H1 (cell line): Measurements from ENCODE around the gene CHPF.

Source experiments
- CHD2 ChIP-seq: IDR thresholded peaks from 2 replicates; pipeline ENCODE4 v1.6.1; 2012; ENCODE audit warnings: low read length, improper control_type of control experiment
- EP300 ChIP-seq, 2 experiments: IDR thresholded peaks; 1 replicate in 1 of 2; 2 replicates in 1 of 2; pipeline ENCODE4 v1.6.1; 2011 to 2012; ENCODE audit warnings: low read depth in 2 of 2, low read length in 2 of 2, mild to moderate bottlenecking in 2 of 2, borderline replicate concordance in 1 of 2, inconsistent platforms in 1 of 2, moderate library complexity in 1 of 2
- MAFK ChIP-seq: IDR thresholded peaks from 2 replicates; pipeline ENCODE4 v1.6.1; 2012; ENCODE audit warnings: low read depth, mild to moderate bottlenecking, improper control_type of control experiment, low read length
- POLR2A ChIP-seq, 2 experiments: IDR thresholded peaks; 1 replicate in 1 of 2; 2 replicates in 1 of 2; pipeline ENCODE4 v1.6.1; 2011; ENCODE audit warnings: low read depth in 2 of 2, low read length in 2 of 2, mild to moderate bottlenecking in 2 of 2; ENCODE audit errors: control extremely low read depth in 1 of 2
- TCF12 ChIP-seq: IDR thresholded peaks from 2 replicates; pipeline ENCODE4 v1.6.1; 2011; ENCODE audit warnings: low read depth, mild to moderate bottlenecking, low read length
- TEAD4 ChIP-seq: IDR thresholded peaks from 2 replicates; pipeline ENCODE4 v1.6.1; 2012; ENCODE audit warnings: low read depth, low read length, inconsistent platforms, mixed read lengths
- USF2 ChIP-seq: IDR thresholded peaks from 2 replicates; pipeline ENCODE4 v1.6.1; 2011; ENCODE audit warnings: low read length, improper control_type of control experiment
- TF ChIP-seq, protein P1 (sequence below): IDR thresholded peaks from 2 replicates; pipeline ENCODE4 v1.6.1; 2012; ENCODE audit warnings: low read length, inconsistent platforms
- TF ChIP-seq, protein P2 (sequence below), 3 experiments: IDR thresholded peaks; 1 replicate in 2 of 3; 2 replicates in 1 of 3; pipeline versions ENCODE4 v1.5.1 to v1.6.1; 2011; ENCODE audit warnings: low read length in 3 of 3, mild to moderate bottlenecking in 3 of 3, inconsistent platforms in 2 of 3, low read depth in 1 of 3, moderate library complexity in 1 of 3; ENCODE audit not compliant: insufficient read depth in 1 of 3; ENCODE audit errors: control extremely low read depth in 1 of 3
- TF ChIP-seq, protein P3 (sequence below): IDR thresholded peaks from 2 replicates; pipeline ENCODE4 v1.6.1; 2012; ENCODE audit warnings: inconsistent platforms

DNA sequence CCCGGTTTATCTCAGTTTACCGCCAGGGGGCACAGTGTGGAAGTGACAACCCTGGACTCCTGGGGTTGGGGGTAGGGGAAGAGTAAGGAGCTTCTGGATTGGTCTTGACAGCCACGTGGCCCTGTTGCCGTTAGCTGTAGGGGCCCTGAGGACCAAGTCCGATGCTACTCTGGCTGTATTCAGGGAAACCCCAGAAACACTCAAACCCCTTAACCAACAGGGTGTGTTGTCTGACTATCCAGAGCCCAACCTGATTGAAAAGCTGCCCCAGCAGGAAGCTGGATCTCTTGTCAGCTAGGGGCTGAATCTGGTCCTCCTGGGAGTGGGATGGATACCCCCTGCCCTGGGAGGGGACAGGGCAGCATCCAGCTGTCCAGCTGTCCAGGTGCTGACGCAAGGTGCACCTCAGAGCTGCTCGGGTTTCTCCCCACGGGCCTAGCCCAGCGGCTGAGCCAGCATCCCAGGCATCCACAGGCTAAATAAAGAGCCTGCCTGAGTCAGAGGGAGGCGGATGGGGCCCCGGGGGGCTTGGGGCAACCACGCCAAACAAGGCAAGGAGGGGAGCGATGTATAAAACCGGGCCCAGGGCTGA lies 48.0 kb downstream of the CHPF start:
- TF ChIP-seq POLR2A (IDR thresholded peaks at IDR 0.05; ENCODE audit: control extremely low read depth in 1 of 2, low read depth in 2 of 2, low read length in 2 of 2) (no peak), CHD2 (no peak), TCF12 (no peak), MAFK (no peak), EP300 (IDR thresholded peaks at IDR 0.05; ENCODE audit: borderline replicate concordance in 1 of 2, low read depth in 2 of 2, low read length in 2 of 2) (no peak), USF2 (peak; percentile 85), TEAD4 (no peak)
- TF ChIP-seq, protein P1, sequence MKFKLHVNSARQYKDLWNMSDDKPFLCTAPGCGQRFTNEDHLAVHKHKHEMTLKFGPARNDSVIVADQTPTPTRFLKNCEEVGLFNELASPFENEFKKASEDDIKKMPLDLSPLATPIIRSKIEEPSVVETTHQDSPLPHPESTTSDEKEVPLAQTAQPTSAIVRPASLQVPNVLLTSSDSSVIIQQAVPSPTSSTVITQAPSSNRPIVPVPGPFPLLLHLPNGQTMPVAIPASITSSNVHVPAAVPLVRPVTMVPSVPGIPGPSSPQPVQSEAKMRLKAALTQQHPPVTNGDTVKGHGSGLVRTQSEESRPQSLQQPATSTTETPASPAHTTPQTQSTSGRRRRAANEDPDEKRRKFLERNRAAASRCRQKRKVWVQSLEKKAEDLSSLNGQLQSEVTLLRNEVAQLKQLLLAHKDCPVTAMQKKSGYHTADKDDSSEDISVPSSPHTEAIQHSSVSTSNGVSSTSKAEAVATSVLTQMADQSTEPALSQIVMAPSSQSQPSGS = no peak
- TF ChIP-seq, protein P2, sequence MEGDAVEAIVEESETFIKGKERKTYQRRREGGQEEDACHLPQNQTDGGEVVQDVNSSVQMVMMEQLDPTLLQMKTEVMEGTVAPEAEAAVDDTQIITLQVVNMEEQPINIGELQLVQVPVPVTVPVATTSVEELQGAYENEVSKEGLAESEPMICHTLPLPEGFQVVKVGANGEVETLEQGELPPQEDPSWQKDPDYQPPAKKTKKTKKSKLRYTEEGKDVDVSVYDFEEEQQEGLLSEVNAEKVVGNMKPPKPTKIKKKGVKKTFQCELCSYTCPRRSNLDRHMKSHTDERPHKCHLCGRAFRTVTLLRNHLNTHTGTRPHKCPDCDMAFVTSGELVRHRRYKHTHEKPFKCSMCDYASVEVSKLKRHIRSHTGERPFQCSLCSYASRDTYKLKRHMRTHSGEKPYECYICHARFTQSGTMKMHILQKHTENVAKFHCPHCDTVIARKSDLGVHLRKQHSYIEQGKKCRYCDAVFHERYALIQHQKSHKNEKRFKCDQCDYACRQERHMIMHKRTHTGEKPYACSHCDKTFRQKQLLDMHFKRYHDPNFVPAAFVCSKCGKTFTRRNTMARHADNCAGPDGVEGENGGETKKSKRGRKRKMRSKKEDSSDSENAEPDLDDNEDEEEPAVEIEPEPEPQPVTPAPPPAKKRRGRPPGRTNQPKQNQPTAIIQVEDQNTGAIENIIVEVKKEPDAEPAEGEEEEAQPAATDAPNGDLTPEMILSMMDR (IDR thresholded peaks at IDR 0.05; ENCODE audit: control extremely low read depth in 1 of 3, insufficient read depth in 1 of 3, low read depth in 1 of 3, low read length in 3 of 3) = peak in 2 of 3 experiments; percentile 75 to 76; a peak in 3 of 4 replicates
- TF ChIP-seq, protein P3, sequence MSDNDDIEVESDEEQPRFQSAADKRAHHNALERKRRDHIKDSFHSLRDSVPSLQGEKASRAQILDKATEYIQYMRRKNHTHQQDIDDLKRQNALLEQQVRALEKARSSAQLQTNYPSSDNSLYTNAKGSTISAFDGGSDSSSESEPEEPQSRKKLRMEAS = peak; percentile 91
